ENCODE measurements around the gene VOPP1. TPM values are rescaled to one million over a fixed set of nuclear protein-coding genes. Genes with fewer than 3 reads are reported as not detected.

VOPP1 gene
- total and polyA plus RNA-seq, 8 donors = 15.1 to 37.3 (median 19.2) TPM

DNA sequence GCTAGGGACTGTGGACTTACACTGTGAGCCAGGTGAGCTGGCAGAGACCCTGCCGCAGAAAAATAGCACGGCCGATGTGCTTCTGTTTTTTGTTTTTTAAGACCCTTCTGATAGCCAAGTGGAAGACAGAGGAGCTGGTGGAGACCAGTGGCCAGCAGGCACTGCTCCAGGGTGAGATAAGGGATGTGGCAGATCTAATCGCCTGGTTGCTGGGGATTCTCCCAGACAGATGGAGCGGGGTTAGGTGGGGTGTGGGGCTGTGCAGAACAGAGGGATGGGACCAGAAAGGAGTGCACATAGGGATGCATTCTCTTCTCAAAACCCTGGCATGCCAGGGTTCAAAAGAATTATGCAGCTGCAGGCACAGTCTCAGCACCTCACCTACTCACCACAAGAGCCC is 82.2 kb downstream of the VOPP1 start:
- FAIRE-seq (no peak), DNase-seq (no peak), ATAC-seq (no peak)
- 90 to 95% methylated on average over 5 of the region's 5 CpGs for WGBS, 2 donors
- no peaks in the 10 kb centered on the region for H3K27me3 ChIP-seq
- H3K36me3 ChIP-seq = no peaks in the 10 kb centered on the region
- H3K27ac ChIP-seq = no peak overlapping the region
- no peaks in the 10 kb centered on the region for H3K9me3 ChIP-seq
- no peak overlapping the region for H3K4me3 ChIP-seq
- TF ChIP-seq, protein P1, sequence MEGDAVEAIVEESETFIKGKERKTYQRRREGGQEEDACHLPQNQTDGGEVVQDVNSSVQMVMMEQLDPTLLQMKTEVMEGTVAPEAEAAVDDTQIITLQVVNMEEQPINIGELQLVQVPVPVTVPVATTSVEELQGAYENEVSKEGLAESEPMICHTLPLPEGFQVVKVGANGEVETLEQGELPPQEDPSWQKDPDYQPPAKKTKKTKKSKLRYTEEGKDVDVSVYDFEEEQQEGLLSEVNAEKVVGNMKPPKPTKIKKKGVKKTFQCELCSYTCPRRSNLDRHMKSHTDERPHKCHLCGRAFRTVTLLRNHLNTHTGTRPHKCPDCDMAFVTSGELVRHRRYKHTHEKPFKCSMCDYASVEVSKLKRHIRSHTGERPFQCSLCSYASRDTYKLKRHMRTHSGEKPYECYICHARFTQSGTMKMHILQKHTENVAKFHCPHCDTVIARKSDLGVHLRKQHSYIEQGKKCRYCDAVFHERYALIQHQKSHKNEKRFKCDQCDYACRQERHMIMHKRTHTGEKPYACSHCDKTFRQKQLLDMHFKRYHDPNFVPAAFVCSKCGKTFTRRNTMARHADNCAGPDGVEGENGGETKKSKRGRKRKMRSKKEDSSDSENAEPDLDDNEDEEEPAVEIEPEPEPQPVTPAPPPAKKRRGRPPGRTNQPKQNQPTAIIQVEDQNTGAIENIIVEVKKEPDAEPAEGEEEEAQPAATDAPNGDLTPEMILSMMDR (IDR thresholded peaks at IDR 0.05) = no peak
- H3K4me1 ChIP-seq = no peaks in the 10 kb centered on the region
- intact Hi-C loops (cut with DNase I) = no loop called here

DNA sequence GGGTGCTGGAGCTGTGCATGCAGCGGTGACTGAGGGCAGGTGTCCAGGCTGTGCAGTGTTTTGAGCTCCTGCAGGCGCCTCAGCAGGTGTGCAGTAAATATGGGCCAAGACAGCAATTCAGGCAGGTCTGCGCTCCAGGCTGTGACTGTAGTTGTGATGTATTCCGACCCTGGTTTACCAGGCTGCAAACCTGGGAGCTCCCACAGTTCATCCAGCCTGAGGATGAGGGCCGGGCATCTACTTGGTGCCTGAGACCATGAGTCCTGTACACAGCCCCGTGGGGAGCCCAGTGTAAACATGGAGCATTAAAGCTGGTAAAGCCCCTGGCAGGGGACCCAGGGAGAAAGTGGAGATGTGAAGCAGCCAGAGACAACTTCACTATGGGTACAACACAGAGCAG is 82.8 kb downstream of the VOPP1 start:
- no peak overlapping the region for H3K27ac ChIP-seq
- H3K36me3 ChIP-seq = no peaks in the 10 kb centered on the region
- no peaks in the 10 kb centered on the region for H3K27me3 ChIP-seq
- FAIRE-seq (no peak), ATAC-seq (no peak), DNase-seq (no peak)
- intact Hi-C loops (cut with DNase I) = no loop called here
- H3K9me3 ChIP-seq = no peaks in the 10 kb centered on the region
- TF ChIP-seq, protein P1 (IDR thresholded peaks at IDR 0.05) = no peak
- WGBS, 2 donors = 87 to 90% methylated on average over 6 of the region's 6 CpGs
- no peaks in the 10 kb centered on the region for H3K4me1 ChIP-seq
- H3K4me3 ChIP-seq = no peak overlapping the region

DNA sequence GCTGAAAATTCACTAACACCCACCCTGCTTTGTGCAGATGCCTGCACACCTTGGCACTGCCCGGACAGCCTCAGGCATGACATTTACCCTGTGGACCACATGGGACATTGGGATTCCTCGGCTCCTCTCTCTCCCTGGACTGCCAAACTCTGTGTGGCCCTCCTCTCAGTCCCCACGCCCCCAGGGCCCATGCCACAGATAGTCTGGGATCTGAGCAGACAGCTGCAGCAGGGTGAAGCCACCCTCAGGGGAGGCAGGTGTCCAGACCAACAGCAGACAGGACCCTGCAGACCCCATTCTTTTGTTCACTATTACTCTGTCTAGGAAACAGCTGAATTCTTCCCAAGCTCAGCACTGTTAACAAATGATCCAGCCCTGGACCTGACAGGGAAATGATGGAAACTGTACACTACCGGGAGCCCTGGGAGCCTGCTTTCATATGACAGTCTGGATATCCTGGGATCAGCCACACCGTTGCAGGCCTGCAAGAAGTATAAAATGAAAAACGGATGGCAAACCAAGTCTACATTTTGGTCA is 83.4 kb downstream of the VOPP1 start:
- TF ChIP-seq, protein P1 (IDR thresholded peaks at IDR 0.05) = no peak
- no peaks in the 10 kb centered on the region for H3K36me3 ChIP-seq
- DNase-seq = no peak
- H3K4me3 ChIP-seq = no peak overlapping the region
- no peak overlapping the region for H3K27ac ChIP-seq
- H3K4me1 ChIP-seq = no peaks in the 10 kb centered on the region
- H3K9me3 ChIP-seq = no peaks in the 10 kb centered on the region
- no peak for ATAC-seq
- no peak for FAIRE-seq
- H3K27me3 ChIP-seq = no peaks in the 10 kb centered on the region
- intact Hi-C loops (cut with DNase I) = no loop called here
- 92 to 95% methylated on average over 6 of the region's 6 CpGs for WGBS, 2 donors

DNA sequence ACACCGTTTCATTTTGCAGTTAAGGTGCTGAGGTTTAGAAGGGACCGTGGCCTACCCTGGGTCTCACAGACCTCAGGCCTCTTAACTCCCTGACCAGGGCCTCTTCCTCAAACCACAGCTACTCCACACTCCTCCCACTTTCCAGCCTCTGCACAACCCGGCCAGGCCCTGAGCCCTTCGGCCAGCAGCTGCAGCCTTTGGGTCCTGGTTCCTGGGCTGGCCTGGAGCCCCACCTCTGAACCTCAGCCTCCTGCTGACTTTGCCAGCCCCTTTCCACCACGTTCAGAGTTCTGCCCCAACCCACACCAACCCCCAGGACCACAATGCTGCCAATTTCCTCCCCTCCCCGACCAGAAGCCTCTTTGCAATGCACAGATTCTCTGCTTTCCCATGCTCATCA is 84.1 kb downstream of the VOPP1 start:
- Histone ChIP-seq H3K4me3 (no peak overlapping the region), H3K27ac (no peak overlapping the region), H3K9me3 (no peaks in the 10 kb centered on the region), H3K36me3 (no peaks in the 10 kb centered on the region), H3K27me3 (no peaks in the 10 kb centered on the region), H3K4me1 (no peaks in the 10 kb centered on the region)
- DNase-seq (no peak), ATAC-seq (no peak), FAIRE-seq (no peak)
- TF ChIP-seq, protein P1 (IDR thresholded peaks at IDR 0.05) = no peak
- 76 to 93% methylated on average over 6 of the region's 6 CpGs for WGBS, 2 donors
- intact Hi-C loops (cut with DNase I) = no loop called here

- Histone ChIP-seq H3K27ac (no peak overlapping the region), H3K27me3 (no peaks in the 10 kb centered on the region), H3K4me1 (no peaks in the 10 kb centered on the region), H3K36me3 (no peaks in the 10 kb centered on the region), H3K9me3 (no peaks in the 10 kb centered on the region), H3K4me3 (no peak overlapping the region)
- ATAC-seq = no peak
- no peak for DNase-seq
- intact Hi-C loops (cut with DNase I) = no loop called here
- 89 to 95% methylated on average over 7 of the region's 7 CpGs for WGBS, 2 donors
- FAIRE-seq = no peak
- TF ChIP-seq, protein P1 (IDR thresholded peaks at IDR 0.05) = no peak
Observed at GRCh38 chr7:55486991-55487390, 85.3 kb downstream of the VOPP1 start.
